GF-D8 (cell line): Measurements from ENCODE around the gene TM6SF1.
"Not testable (repeated sequence)": the region's sequence is repeated elsewhere in the genome, so short reads cannot be mapped to it uniquely, and the experiment has no call there.

Source experiments
- DNase-seq: peaks from one replicate; lab custom pipeline; 2025; lab: John Stamatoyannopoulos, UW

TM6SF1 gene

GRCh38 chr15:83106994-83107840 is at the start of gene TM6SF1:
TM6SF1 (plus strand) TSS chr15:83107645; CDS start chr15:83107681, 36 bp downstream.
- no peak for DNase-seq

GRCh38 chr15:83057696-83058376 is 49.6 kb upstream of the TM6SF1 start:
- no peak for DNase-seq

- DNase-seq = no peak
These were observed 45.8 kb upstream of the TM6SF1 start for GRCh38 chr15:83061680-83062079.

- DNase-seq = no peak
These were observed 44.7 kb upstream of the TM6SF1 start for GRCh38 chr15:83062768-83063180.

- no peak for DNase-seq
These were observed 43.9 kb upstream of the TM6SF1 start for GRCh38 chr15:83063551-83063950.

- no peak for DNase-seq
These were observed 42.6 kb upstream of the TM6SF1 start for GRCh38 chr15:83064859-83065258.

GRCh38 chr15:83065431-83065830 is 42.0 kb upstream of the TM6SF1 start:
- no peak for DNase-seq

GRCh38 chr15:83066034-83066733 is 41.3 kb upstream of the TM6SF1 start:
- DNase-seq = no peak

- DNase-seq = peak; percentile 79
These were observed 40.5 kb upstream of the TM6SF1 start, which contains the start of gene BTBD1 for GRCh38 chr15:83066734-83067637. BTBD1 (minus strand) TSS chr15:83067252; CDS start chr15:83067151, 101 bp downstream.

GRCh38 chr15:83067638-83067962 is 39.8 kb upstream of the TM6SF1 start:
- DNase-seq = no peak

GRCh38 chr15:83068054-83068453 is 39.4 kb upstream of the TM6SF1 start:
- no peak for DNase-seq

- DNase-seq = not testable (repeated sequence)
These were observed 38.2 kb upstream of the TM6SF1 start for GRCh38 chr15:83069211-83069642.

GRCh38 chr15:83077491-83078230 is 29.8 kb upstream of the TM6SF1 start:
- no peak for DNase-seq

GRCh38 chr15:83078712-83079111 is 28.7 kb upstream of the TM6SF1 start:
- no peak for DNase-seq

- DNase-seq = no peak
These were observed 26.0 kb upstream of the TM6SF1 start for GRCh38 chr15:83081256-83082014.

- no peak for DNase-seq
These were observed 24.6 kb upstream of the TM6SF1 start for GRCh38 chr15:83082730-83083386.

- not testable (repeated sequence) for DNase-seq
These were observed 22.0 kb upstream of the TM6SF1 start for GRCh38 chr15:83085461-83085860.

- DNase-seq = not testable (repeated sequence)
These were observed 21.4 kb upstream of the TM6SF1 start for GRCh38 chr15:83085864-83086552.

GRCh38 chr15:83087576-83087975 is 19.9 kb upstream of the TM6SF1 start:
- DNase-seq = no peak
